ENCODE measurements around the gene PLA1A.

Gene PLA1A

DNA sequence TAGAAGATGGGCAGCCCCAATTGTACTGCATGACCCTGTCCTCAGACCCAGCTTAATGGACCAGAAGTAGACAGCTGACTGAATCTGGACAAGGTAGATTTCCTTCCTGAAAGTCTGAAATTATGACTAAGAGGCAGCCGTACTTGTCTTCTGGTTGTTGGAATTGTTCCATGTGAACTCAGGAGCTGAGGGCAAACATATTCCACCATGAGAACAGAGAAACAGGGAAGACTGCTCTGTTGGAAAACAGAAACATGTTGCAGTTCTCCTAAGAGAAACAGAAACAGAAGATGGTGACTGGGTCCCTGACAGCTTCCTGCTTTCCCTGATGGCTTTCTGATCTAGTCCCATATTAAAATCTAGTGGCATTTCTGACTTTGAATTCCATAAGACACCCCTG is 38.6 kb downstream of the PLA1A start:
- DNase-seq (ENCODE audit: insufficient read length, low spot score) (no peak), FAIRE-seq (no peak)

- DNase-seq (ENCODE audit: insufficient read length, low spot score) (no peak), FAIRE-seq (no peak)
Observed at GRCh38 chr3:119636891-119637611, 39.4 kb downstream of the PLA1A start.

GRCh38 chr3:119637679-119638477 is 40.2 kb downstream of the PLA1A start:
- FAIRE-seq (peak; percentile 13), DNase-seq (ENCODE audit: insufficient read length, low spot score) (peak; percentile 61)

DNA sequence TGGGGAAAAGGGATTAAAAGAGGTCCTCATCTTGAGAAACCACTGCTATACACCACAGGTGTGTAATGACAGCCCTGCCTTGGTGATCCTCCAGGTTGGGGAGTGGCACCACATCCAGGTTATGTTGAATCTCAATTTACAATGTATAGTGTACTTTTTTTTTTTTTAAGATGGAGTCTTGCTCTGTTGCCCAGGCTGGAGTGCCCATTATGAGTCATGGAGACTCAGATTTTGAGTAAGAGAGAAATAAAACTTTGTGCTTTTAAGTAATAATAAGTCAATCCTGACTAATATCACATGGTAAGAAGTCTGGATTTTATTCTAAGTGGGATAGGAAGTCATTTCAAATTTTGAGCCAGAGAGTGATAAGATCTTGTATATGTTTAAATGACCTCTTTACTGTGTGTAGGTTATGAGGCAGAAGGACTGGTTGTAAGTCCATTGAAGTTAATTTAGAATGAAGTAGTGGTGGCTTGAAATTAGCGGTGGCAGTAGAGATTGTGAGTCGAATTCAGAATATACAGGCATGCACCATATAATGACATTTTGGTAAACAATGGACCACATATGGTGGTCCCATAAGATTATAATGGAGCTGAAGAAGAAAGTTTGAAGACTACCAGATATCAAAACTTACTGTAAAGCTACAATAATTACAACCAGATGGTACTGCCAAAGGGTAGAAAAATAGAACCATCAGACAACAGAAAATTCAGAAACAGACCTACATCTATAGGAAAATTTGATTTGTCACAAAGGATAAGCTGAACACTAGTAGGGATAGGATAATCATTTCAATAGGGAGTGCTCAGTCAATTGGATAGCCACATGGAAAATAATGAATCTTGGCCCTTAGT is 42.0 kb downstream of the PLA1A start:
- DNase-seq (ENCODE audit: insufficient read length, low spot score) (no peak), FAIRE-seq (no peak)

GRCh38 chr3:119641416-119641815 is 43.7 kb downstream of the PLA1A start:
- DNase-seq (ENCODE audit: insufficient read length, low spot score) (no peak), FAIRE-seq (no peak)

DNA sequence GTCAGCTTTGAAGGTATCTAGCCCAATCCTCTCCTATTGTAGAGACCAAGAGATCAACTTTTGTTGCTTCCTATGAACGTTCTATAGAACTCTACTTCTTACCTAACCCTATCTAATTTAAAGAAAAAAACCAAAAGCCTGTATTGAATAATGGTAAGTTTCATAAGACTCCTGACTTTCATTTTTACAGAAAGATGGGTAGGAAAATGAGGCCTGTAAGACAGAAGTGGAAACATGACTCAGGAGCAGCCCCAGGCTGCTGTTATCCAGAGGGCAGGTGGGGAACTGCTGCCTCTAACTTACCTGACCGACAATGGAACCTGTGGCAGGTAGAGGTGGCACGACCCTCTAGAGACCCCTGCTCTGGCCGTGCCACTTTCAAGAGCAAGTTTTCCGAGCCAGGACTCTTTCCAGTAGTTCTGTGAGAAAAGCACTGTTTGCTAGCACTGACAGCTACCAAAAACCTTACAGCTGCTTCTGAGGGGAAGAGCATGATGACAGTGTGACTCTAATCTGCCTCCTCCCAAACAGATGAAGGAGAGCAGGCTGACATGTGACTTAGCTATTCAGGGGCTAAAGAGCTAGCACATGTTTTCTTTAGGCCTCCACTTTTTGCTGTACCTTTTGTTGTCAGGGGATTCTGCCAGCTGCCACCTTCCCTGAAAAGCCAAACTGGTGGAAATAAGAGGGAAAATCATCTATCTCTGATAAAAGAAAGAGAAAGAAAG is 45.2 kb downstream of the PLA1A start:
- peak; percentile 26 for FAIRE-seq
- DNase-seq (ENCODE audit: insufficient read length, low spot score), result no peak

- peak; percentile 71 for DNase-seq (ENCODE audit: insufficient read length, low spot score)
- no peak for FAIRE-seq
Observed at GRCh38 chr3:119643528-119643927, 45.8 kb downstream of the PLA1A start.

GRCh38 chr3:119644481-119644880 is 46.8 kb downstream of the PLA1A start:
- DNase-seq (ENCODE audit: insufficient read length, low spot score), result no peak
- no peak for FAIRE-seq

GRCh38 chr3:119645813-119646212 is 48.1 kb downstream of the PLA1A start:
- FAIRE-seq, result no peak
- DNase-seq (ENCODE audit: insufficient read length, low spot score), result no peak

GRCh38 chr3:119647171-119647570 is 49.5 kb downstream of the PLA1A start:
- FAIRE-seq (no peak), DNase-seq (ENCODE audit: insufficient read length, low spot score) (no peak)

DNA sequence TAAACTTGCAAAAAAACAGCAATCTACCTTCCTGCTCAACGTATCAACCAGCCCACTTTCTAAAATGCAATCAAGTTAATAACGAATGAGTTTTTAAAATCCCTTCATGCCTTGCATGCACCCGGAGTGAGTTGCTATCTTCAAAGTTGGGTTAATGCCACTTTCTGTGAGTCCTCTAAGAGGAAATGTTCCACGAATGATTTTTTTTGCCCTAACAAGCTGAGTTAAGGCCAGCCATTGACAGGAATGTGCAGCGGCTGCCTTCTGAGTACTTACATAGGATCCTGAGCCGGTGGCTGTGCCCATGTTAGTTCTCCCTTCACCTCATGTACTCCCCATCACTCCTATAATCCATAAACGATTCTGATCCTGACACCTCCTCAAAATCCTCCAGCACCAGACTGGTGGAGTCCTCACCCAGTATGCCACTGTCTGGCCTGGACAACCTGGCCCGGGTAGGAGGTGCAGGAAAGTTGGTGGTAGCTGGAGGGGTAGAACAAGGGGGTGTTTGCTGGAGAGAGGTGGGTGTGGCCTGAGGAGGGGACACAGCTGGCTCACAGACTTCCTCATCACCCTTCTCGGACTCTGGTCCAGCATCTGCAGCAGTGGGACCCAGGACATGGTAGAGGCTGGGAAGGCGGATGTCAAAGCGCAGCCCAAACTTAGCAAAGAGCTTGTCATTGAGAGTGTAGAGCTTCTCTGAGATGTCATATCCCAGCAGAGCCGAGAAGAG is 50.3 kb downstream of the PLA1A start:
- DNase-seq (ENCODE audit: insufficient read length, low spot score) (no peak), FAIRE-seq (no peak)

- no peak for DNase-seq (ENCODE audit: insufficient read length, low spot score)
- FAIRE-seq, result no peak
Observed at GRCh38 chr3:119649761-119650160, 52.1 kb downstream of the PLA1A start.

DNA sequence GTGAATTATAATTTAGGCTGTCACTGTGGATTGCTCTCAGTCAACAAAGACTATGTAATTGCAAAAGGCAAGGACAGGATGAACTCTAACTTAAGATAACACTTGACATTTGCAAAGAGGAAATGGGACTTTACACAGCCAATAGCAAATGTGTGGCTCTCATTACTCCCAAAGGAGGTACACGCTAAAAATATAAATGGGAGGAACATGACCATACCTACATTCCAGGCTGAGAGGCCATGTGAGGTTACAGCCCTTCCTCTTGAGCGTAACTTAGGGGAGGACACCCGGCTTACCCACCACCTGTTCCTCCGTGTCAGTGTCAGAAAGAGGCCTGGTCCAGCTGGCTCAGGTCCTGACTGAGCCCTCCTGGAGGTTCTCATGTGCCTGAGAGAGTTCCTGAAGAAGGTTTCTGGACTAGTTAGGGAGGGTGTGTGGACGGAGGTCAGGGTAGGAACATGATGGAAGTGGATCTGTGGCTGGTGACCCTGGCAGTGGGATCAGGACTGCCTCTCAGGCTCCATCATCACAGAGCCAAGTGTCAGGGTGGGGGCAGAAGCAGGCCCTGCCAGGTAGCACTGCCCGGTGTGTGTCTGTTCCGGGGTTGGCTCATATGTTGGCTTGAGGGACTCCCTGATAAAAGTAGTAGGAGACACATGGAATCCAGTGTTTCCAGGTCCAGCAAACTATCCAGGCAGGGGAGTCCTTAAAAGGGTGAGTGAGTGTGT is 54.8 kb downstream of the PLA1A start:
- FAIRE-seq (no peak), DNase-seq (ENCODE audit: insufficient read length, low spot score) (no peak)

DNA sequence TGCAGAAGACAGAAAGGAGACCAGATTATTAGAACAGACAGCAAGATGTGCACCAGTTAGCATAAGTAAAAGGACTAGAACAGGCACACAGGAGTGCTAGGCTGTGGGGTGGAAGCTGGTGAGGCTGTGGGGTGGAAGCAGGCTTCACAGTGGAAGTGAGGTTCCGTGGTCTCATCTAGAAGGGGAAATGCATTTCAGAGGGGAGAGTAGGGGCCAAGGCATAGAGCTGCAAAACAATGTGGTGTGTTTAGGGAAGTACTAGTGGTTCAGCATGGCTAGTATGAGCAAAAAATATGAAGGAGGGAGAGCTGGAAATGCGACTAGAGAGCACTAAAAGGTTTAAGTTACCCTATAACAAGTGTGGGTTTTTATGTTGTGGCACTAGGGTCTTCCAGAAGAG is 56.2 kb downstream of the PLA1A start:
- FAIRE-seq (no peak), DNase-seq (ENCODE audit: insufficient read length, low spot score) (no peak)

DNA sequence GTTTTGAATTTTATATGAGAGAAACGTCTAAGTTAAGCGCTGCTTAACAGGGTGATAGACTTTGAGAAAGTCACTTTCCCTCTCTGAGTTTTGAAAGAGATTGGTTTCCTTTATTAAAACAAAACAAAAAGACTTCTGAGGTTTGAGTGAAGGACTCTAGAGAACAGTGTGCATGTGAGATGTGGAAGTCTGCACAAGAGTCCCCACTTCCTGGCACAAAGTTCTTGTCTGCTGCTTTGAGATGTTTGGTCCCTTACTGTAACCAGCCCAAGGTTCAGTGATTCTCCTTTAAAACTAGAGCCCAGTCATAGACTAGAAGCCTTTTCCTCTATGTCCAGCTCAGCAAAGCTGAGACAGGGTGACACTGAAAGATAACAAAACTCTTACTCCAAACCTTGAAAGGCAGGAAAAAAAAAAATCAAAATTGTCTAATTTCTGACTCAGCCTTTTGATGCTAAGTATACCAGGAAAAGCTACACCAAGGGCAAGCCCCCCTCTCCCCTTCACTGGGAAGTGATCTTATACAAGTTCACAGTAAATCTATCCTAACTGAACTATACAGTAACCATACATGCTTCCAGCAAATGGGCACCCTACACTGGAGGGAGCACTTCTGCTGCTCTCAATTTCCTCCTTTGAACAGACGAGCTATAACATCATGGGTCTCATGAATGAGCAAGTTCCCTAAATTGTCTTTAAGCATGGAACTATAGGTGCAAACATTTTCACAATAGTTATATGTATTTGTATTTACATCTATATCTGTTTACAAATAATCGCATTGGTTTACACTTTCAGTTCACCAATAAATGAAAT is 60.4 kb downstream of the PLA1A start:
- DNase-seq (ENCODE audit: insufficient read length, low spot score) (no peak), FAIRE-seq (no peak)

- DNase-seq (ENCODE audit: insufficient read length, low spot score) (no peak), FAIRE-seq (no peak)
Observed at GRCh38 chr3:119658994-119659393, 61.3 kb downstream of the PLA1A start.

DNA sequence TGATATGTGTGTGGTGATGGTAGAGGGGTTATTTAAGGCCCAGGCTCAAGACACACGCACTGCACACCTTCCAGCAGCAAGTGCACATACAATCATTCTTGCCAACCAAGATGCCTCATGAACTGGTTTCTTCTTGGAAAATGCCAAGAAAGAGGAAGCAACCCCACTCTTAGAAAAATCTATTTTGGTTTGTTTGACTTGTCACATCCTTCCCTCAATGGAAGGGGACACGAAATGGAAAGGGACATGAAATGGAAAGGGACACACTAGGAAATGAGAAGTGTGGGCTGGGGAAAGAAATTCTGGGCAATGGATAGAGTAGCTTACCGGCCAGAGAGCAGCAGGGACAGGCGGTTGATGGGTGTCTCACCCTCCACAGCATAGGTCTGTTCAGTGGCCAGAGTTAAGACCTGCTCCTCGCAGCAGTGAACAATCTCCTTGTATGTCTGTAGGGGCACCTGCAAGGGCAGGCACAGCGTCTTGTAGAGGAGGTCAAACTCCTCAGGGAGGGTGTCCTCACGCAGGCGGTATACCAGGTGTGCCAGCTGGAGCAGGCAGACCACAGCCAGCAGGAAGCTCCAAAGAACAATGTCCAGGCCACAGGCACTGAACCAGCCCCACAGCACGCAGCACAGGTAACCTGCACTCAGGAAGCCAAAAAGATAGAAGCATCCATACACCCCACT is 62.1 kb downstream of the PLA1A start:
- DNase-seq (ENCODE audit: insufficient read length, low spot score) (no peak), FAIRE-seq (no peak)
